Activated CD4-positive, alpha-beta memory T cell treated with anti-CD3 and anti-CD28 coated beads for 36 hours (primary cell): ENCODE data around the gene TRIM59. TPM values are rescaled to one million over a fixed set of nuclear protein-coding genes. Genes with fewer than 3 reads are reported as not detected.

Experiments
- CTCF ChIA-PET: fragments of 350-600 bp; sonication (Branson Sonifier 250); formaldehyde crosslinking; loops from one replicate; lab custom pipeline; 2021; ENCODE audit warnings: antibody characterized with exemption, inconsistent platforms; lab: Charles Lee
- POLR2A ChIA-PET: fragments of 350-600 bp; sonication (Branson Sonifier 250); formaldehyde crosslinking; loops from one replicate; lab custom pipeline; 2021; ENCODE audit warnings: antibody characterized with exemption; lab: Charles Lee
- DNase-seq: peaks from one replicate; pipeline ENCODE4 v3.0.0-alpha.2; 2020
- H3K27ac Mint-ChIP-seq: one replicate; pipeline ENCODE4 v1.8.0; 2021; ENCODE audit warnings: mixed read lengths
- H3K27me3 Mint-ChIP-seq: one replicate; pipeline ENCODE4 v1.8.0; 2021; ENCODE audit warnings: mixed read lengths
- H3K36me3 Mint-ChIP-seq: one replicate; pipeline ENCODE4 v1.8.0; 2021; ENCODE audit warnings: mixed read lengths
- H3K4me1 Mint-ChIP-seq: one replicate; pipeline ENCODE4 v1.8.0; 2021; ENCODE audit warnings: low read depth, mixed read lengths
- H3K4me3 Mint-ChIP-seq: one replicate; pipeline ENCODE4 v1.8.0; 2021; ENCODE audit warnings: mild to moderate bottlenecking, mixed read lengths
- H3K9me3 Mint-ChIP-seq: one replicate; pipeline ENCODE4 v1.8.0; 2021; ENCODE audit warnings: mixed read lengths
- intact Hi-C: fragments of 100-400 bp; cut with micrococcal nuclease; formaldehyde crosslinking; loops from one replicate; pipeline ENCODE4 v1.15.1; 2023
- total RNA-seq, 2 experiments: library from RNA; stranded (reverse); gene quantifications; one replicate each; pipeline ENCODE4 v1.2.3, GENCODE V29; 2021

TRIM59 gene
- total RNA-seq, 2 experiments from 2014 or later, result 27.3 to 30.0 TPM

DNA sequence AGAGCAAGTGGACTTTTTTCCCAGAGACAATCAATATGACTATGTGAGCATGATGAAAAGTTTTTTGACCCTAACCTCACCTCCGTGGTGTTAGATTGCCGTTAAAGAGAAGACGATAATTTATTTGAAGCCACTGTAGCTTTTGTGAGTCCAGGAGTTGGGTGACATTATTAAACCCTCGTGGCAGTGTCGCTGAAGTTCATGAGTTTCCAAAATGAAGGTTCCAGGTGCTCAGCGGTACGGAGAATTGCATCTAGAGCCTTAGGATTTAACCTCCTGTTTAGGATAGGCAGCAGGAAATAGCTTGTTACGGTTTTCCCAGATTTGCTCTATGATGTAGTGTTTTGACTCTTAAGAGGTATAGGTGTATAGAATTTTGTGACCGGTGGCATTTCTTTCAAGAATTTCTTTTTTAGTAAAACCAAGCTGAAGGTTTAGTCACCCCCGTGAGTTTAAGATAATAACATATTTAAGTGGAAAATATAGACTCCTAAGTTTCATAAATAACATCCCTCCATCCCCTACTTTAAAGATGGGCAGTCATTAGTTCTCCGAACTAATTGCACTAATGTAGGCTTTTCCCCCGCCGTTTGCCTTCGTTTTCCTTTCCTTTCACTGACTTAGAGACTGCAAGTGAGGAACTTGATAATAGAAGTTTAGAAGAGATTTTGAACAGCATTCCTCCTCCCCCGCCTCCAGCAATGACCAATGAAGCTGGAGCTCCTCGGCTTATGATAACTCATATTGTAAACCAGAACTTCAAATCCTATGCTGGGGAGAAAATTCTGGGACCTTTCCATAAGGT is 48.1 kb downstream of the TRIM59 start:
- peaks cover 4% of the 10 kb centered on the region for H3K27me3 Mint-ChIP-seq
- intact Hi-C loops, result loop anchor here (5.0 kb wide), 1 partner anchor 414 kb away; the partner anchor contains the start of gene IL12A
- ChIA-PET POLR2A (interaction anchor here (1.0 to 2.6 kb wide), 2 partner anchors 45 to 47 kb away, joined by 3 to 15 read pairs; partner anchors contain the start of gene TRIM59), CTCF (interaction anchor here (0.5 to 1.3 kb wide), 2 partner anchors 12 to 1670 kb away, joined by 3 to 7 read pairs; no protein-coding TSS in a partner anchor)
- peaks cover 40% of the 10 kb centered on the region for H3K4me1 Mint-ChIP-seq
- peaks cover 58% of the 10 kb centered on the region for H3K36me3 Mint-ChIP-seq
- no peaks in the 10 kb centered on the region for H3K9me3 Mint-ChIP-seq
- H3K27ac Mint-ChIP-seq, result peak overlapping the region; percentile 84
- DNase-seq, result peak; percentile 27
- peak overlapping the region; percentile 98 for H3K4me3 Mint-ChIP-seq

DNA sequence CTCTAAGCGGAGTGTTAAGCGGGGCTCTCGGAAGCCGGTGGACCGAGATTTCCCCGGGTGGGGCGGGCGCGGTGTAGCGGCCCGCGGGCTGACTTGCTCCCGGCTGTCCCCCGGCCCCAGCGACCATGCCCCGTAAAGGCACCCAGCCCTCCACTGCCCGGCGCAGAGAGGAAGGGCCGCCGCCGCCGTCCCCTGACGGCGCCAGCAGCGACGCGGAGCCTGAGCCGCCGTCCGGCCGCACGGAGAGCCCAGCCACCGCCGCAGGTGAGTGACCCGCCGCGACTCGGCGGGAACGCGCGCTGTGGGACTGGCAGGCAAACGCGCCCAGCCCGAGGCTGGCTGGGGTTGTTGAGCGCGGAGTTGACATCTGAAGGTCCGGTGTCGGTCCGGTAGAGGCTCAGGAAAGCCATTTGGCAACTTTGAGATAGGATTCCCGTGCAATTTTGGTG is 48.9 kb downstream of the TRIM59 start:
- Mint-ChIP-seq H3K9me3 (no peaks in the 10 kb centered on the region), H3K4me1 (peaks cover 41% of the 10 kb centered on the region), H3K27ac (peak overlapping the region; percentile 98), H3K4me3 (peak overlapping the region; percentile 98), H3K36me3 (peaks cover 52% of the 10 kb centered on the region), H3K27me3 (peaks cover 4% of the 10 kb centered on the region)
- ChIA-PET POLR2A (interaction anchor here (1.0 to 2.3 kb wide), 5 partner anchors 9 to 412 kb away, joined by 3 to 31 read pairs (median 6); partner anchors contain the start of genes IL12A and TRIM59), CTCF (interaction anchor here (0.9 to 1.4 kb wide), 2 partner anchors 12 to 49 kb away, joined by 3 to 9 read pairs; partner anchors contain the start of gene TRIM59)
- intact Hi-C loops, result loop anchor here (5.0 kb wide), 1 partner anchor 413 kb away; the partner anchor contains the start of gene IL12A
- peak; percentile 33 for DNase-seq

DNA sequence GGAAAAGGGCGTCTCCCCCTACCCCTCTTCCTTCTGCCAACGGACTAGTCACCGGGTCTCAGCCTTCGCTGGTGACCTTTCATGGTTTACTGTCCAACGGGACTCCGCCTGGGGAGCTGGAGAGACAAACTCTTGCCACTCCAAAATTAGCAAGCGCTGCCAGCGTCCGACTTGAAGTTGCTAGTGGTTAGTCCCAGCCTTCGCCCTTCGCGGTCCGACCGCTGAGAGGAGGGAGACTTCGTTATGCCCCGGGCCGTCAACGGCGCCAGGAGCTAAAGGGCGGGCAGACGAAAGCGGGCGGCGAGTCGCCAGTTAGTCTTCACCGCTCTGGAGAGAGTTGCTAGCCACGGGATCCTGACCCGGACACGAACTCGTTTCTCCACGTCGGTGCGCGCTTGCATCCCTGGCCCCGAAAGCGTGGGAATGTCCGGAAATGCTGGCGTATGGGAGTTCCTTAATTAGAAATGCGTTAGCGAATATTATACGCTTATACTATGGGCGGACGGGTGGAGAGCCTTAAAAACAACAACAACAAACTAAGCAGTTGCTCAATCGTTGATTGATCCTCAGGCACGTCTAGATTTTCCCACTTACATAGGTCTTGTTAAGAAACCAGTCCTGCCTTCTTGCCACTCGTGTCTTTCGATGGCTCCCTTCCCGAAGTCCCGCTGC is 49.4 kb downstream of the TRIM59 start:
- peak; percentile 46 for DNase-seq
- Mint-ChIP-seq H3K4me1 (peaks cover 44% of the 10 kb centered on the region), H3K4me3 (peak overlapping the region; percentile 98), H3K36me3 (peaks cover 49% of the 10 kb centered on the region), H3K27me3 (peaks cover 4% of the 10 kb centered on the region), H3K27ac (peak overlapping the region; percentile 98), H3K9me3 (no peaks in the 10 kb centered on the region)
- intact Hi-C loops, result loop anchor here (5.0 kb wide), 1 partner anchor 413 kb away; the partner anchor contains the start of gene IL12A
- POLR2A ChIA-PET, result interaction anchor here (0.7 to 2.3 kb wide), 6 partner anchors 9 to 821 kb away, joined by 3 to 31 read pairs (median 6); partner anchors contain the start of genes IL12A, NMD3 and TRIM59
- CTCF ChIA-PET, result interaction anchor here (0.9 to 1.4 kb wide), 2 partner anchors 12 to 49 kb away, joined by 3 to 9 read pairs; partner anchors contain the start of gene TRIM59

GRCh38 chr3:160399125-160400029 is 50.2 kb downstream of the TRIM59 start, which contains the start of the genes IFT80 and SMC4:
Gene IFT80, minus strand, starts transcription at chr3:160399225. Its CDS starts 14,625 bp downstream, at chr3:160384600.
Gene SMC4, plus strand, starts transcription at chr3:160399650. Its CDS starts 1,177 bp downstream, at chr3:160400827.
- peak; percentile 98 for DNase-seq
- no peaks in the 10 kb centered on the region for H3K9me3 Mint-ChIP-seq
- CTCF ChIA-PET, result interaction anchor here (0.9 to 1.4 kb wide), 4 partner anchors 13 to 1755 kb away, joined by 3 to 9 read pairs (median 3); partner anchors contain the start of genes GFM1 and TRIM59
- H3K27me3 Mint-ChIP-seq, result peaks cover 4% of the 10 kb centered on the region
- intact Hi-C loops, result loop anchor here (1.0 to 5.0 kb wide), 8 partner anchors 14 to 1597 kb away; partner anchors contain the start of genes C3orf80, IL12A, KPNA4 and MFSD1
- peaks cover 44% of the 10 kb centered on the region for H3K4me1 Mint-ChIP-seq
- peak within 1 kb of the TSS; percentile 98 for H3K4me3 Mint-ChIP-seq
- peaks cover 45% of the 10 kb centered on the region for H3K36me3 Mint-ChIP-seq
- POLR2A ChIA-PET, result interaction anchor here (0.7 to 2.3 kb wide), 6 partner anchors 10 to 822 kb away, joined by 3 to 31 read pairs (median 6); partner anchors contain the start of genes IL12A, NMD3 and TRIM59
- H3K27ac Mint-ChIP-seq, result peak within 1 kb of the TSS; percentile 98

DNA sequence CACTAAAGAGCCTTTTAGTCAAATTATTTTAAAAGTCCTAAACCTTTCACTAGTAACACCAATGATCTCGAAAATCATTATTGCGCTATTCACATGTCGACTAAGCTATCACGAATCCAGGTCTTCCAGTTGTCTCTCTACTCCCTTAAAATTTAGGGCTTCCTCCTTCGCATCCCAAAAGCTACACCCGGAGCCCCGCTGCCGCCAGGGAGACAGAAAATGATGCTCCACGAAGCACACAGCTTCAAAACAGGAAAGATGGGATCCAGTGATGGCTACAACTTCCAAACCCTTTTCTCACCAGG is 50.8 kb downstream of the TRIM59 start:
- peaks cover 4% of the 10 kb centered on the region for H3K27me3 Mint-ChIP-seq
- ChIA-PET POLR2A (interaction anchor here (2.3 kb wide), 1 partner anchor 51 kb away, joined by 31 read pairs; the partner anchor contains the start of gene TRIM59), CTCF (interaction anchor here (1.0 to 1.1 kb wide), 2 partner anchors 16 to 1754 kb away, joined by 3 read pairs; partner anchors contain the start of gene GFM1)
- H3K27ac Mint-ChIP-seq, result peak overlapping the region; percentile 98
- no peaks in the 10 kb centered on the region for H3K9me3 Mint-ChIP-seq
- H3K36me3 Mint-ChIP-seq, result peaks cover 40% of the 10 kb centered on the region
- peak overlapping the region; percentile 98 for H3K4me3 Mint-ChIP-seq
- no peak for DNase-seq
- intact Hi-C loops, result loop anchor here (1.0 to 5.0 kb wide), 7 partner anchors 15 to 1596 kb away; partner anchors contain the start of genes C3orf80, KPNA4, MFSD1 and TRIM59
- H3K4me1 Mint-ChIP-seq, result peaks cover 38% of the 10 kb centered on the region

- intact Hi-C loops, result loop anchor here (5.0 kb wide), 2 partner anchors 368 to 1593 kb away; partner anchors contain the start of gene MFSD1
Measured at GRCh38 chr3:160395297-160395696, 54.3 kb downstream of the TRIM59 start.

GRCh38 chr3:160394009-160394392 is 55.6 kb downstream of the TRIM59 start:
- peaks cover 1% of the 10 kb centered on the region for H3K36me3 Mint-ChIP-seq
- H3K4me1 Mint-ChIP-seq, result peaks cover 18% of the 10 kb centered on the region
- ChIA-PET POLR2A (no interaction called here), CTCF (no interaction called here)
- intact Hi-C loops, result no loop called here
- H3K27ac Mint-ChIP-seq, result no peak overlapping the region
- no peak for DNase-seq
- no peak overlapping the region for H3K4me3 Mint-ChIP-seq
- H3K27me3 Mint-ChIP-seq, result no peaks in the 10 kb centered on the region
- no peaks in the 10 kb centered on the region for H3K9me3 Mint-ChIP-seq

More at GRCh38 chr3:160395297-160395696, 54.3 kb downstream of the TRIM59 start:
- Mint-ChIP-seq H3K36me3 (peaks cover 11% of the 10 kb centered on the region), H3K9me3 (no peaks in the 10 kb centered on the region), H3K27ac (no peak overlapping the region), H3K4me1 (peaks cover 22% of the 10 kb centered on the region), H3K4me3 (no peak overlapping the region), H3K27me3 (peaks cover 4% of the 10 kb centered on the region)
- POLR2A ChIA-PET, result no interaction called here
- DNase-seq, result no peak
- CTCF ChIA-PET, result interaction anchor here (0.9 kb wide), 1 partner anchor 18 kb away, joined by 3 read pairs; no protein-coding TSS in a partner anchor

DNA sequence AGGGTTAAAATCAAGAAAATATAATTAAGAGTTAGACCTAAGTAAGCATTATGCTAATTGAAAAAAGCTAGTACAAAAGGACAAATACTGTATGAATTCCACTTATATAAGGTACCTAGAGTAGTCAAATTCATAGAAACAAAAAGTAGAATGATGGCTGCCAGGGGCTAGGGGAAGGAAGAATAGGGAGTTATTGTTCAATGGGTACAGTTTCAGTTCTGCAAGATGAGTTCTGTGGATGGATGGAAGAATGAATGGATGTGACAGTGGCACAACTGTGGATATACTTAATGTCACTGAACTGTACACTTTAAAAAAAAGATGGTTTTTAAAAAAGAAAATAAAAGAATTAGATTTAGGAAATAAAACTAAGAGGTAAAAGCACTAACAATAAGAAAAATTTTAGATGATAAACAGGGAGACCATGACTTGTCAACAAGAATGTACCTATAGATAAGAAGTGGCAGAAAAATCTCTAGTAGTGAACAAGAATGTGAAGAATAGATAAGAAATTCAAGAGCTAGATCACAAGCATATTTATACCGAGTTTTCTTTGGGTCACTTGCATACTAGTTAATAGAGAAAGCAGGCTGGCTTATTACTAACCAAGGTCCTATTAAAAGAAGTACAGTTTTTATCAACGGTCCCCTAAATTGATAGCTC is 56.1 kb downstream of the TRIM59 start:
- CTCF ChIA-PET, result no interaction called here
- Mint-ChIP-seq H3K36me3 (peaks cover 1% of the 10 kb centered on the region), H3K4me3 (no peak overlapping the region), H3K27me3 (no peaks in the 10 kb centered on the region), H3K9me3 (no peaks in the 10 kb centered on the region), H3K27ac (no peak overlapping the region), H3K4me1 (peaks cover 15% of the 10 kb centered on the region)
- intact Hi-C loops, result loop anchor here (2.0 kb wide), 1 partner anchor 21 kb away; no protein-coding TSS in a partner anchor
- DNase-seq, result no peak
- POLR2A ChIA-PET, result no interaction called here

DNA sequence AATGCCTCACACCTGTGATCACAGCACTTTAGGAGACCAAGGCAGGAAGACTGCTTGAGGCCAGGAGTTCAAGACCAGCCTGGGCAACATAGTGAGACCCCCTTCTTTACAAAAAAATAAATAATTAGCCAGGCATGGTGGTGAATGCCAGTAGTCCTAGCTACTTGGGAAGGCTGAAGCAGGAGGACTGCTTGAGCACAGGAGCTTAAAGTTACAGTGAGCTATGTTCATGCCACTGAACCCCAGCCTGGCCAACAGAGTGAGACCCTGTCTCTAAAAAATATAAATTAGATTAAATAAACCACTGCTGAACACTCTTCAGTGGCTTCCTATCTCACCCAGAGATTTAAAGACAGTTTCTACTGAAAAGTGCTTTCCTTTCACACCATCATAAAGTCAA is 56.8 kb downstream of the TRIM59 start:
- POLR2A ChIA-PET, result no interaction called here
- intact Hi-C loops, result loop anchor here (2.0 kb wide), 1 partner anchor 20 kb away; no protein-coding TSS in a partner anchor
- H3K4me3 Mint-ChIP-seq, result no peak overlapping the region
- H3K27me3 Mint-ChIP-seq, result no peaks in the 10 kb centered on the region
- DNase-seq, result no peak
- H3K4me1 Mint-ChIP-seq, result peaks cover 10% of the 10 kb centered on the region
- CTCF ChIA-PET, result no interaction called here
- H3K27ac Mint-ChIP-seq, result no peak overlapping the region
- peaks cover 1% of the 10 kb centered on the region for H3K36me3 Mint-ChIP-seq
- H3K9me3 Mint-ChIP-seq, result no peaks in the 10 kb centered on the region

- H3K4me3 Mint-ChIP-seq, result no peak overlapping the region
- intact Hi-C loops, result no loop called here
- H3K9me3 Mint-ChIP-seq, result no peaks in the 10 kb centered on the region
- no peak overlapping the region for H3K27ac Mint-ChIP-seq
- POLR2A ChIA-PET, result no interaction called here
- CTCF ChIA-PET, result interaction anchor here (1.0 kb wide), 1 partner anchor 22 kb away, joined by 4 read pairs; no protein-coding TSS in a partner anchor
- H3K27me3 Mint-ChIP-seq, result no peaks in the 10 kb centered on the region
- no peak for DNase-seq
- peaks cover 2% of the 10 kb centered on the region for H3K4me1 Mint-ChIP-seq
- H3K36me3 Mint-ChIP-seq, result peaks cover 1% of the 10 kb centered on the region
Measured at GRCh38 chr3:160390565-160391138, 58.9 kb downstream of the TRIM59 start.
